HG03103 (cell line): ENCODE measurements around the gene ANKRD36C.
"Not testable (repeated sequence)": the region's sequence is repeated elsewhere in the genome, so short reads cannot be mapped to it uniquely, and the experiment has no call there.

Experiments
- ATAC-seq: cut with Tn5 transposase; IDR thresholded peaks from one replicate; pipeline ENCODE4 v1.9.1; 2021; ENCODE audit warnings: low read depth; ENCODE audit not compliant: unreplicated experiment

The ANKRD36C gene

DNA sequence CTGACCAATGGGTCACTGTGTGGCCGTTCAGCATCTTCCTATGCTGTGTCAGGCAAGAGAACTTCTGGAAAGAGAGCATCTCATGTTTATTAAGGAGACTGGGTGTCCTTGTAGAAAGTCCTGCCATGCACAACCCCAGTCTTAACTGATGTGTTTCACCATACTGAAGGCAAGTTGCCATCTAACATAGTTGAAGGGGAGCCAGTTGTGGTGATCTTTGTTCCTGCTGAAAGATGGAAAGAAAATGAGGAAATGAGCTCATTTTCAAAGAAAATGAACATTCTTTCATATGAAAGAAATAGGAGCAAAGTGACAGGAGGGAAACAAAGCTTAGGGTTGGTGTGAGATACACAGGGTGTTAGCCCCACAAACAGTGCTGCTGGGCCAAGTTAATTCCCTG lies 178.3 kb downstream of the ANKRD36C start:
- ATAC-seq, result not testable (repeated sequence)

DNA sequence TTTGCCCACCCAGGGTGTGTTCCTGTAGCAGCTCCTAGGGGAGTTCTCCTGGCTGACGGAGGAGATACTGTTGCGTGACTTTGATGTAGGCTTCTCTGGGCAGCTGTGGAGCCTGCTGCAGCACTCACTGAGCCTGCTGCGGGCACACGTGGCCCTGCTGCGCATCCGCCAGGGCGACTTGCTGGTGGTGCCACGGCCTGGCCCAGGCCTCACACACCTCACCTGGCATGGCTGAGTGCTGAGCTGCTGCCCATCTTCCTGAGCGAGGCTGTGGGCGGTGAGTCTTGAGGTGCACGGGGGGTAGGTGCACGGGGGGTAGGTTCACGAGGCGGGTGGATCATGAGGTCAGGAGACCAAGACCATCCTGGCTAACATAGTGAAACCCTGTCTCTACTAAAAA lies 191.7 kb downstream of the ANKRD36C start:
- no peak for ATAC-seq

DNA sequence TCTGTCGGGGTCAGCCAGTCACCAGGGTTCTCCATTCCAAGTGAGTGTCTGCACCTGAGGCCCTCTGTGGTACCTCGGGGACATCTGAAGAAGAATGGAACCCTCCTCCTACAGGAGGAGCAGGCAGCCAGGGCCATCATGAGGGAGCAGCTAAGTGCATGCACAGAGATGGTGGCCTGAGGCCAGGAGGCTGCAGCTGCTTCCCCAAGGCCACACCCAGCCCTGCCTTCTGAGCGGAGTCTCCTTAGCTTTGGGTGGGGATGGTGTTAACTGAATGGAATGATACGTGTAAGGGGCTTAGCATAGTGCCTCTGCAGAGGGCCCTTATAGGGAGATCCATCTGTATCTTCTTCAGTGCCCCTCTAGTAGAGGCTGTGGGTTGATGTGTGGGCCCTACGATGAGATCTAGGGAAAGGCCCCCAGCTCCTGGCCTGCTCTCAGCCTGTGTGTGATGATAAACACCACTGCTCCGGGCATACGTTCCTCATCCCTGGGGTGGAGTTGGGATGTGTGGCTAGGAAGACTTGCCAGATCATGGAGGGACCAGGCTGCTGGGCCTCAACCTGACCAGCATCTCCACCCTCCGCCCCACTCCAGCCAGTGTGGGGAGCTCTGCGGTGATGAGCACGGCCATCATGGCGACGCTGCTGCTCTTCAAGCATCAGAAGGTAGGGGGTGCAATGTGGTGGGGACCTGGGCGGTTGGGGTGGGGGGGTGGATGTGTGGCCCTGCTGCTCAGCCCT lies 192.3 kb downstream of the ANKRD36C start:
- not testable (repeated sequence) for ATAC-seq

DNA sequence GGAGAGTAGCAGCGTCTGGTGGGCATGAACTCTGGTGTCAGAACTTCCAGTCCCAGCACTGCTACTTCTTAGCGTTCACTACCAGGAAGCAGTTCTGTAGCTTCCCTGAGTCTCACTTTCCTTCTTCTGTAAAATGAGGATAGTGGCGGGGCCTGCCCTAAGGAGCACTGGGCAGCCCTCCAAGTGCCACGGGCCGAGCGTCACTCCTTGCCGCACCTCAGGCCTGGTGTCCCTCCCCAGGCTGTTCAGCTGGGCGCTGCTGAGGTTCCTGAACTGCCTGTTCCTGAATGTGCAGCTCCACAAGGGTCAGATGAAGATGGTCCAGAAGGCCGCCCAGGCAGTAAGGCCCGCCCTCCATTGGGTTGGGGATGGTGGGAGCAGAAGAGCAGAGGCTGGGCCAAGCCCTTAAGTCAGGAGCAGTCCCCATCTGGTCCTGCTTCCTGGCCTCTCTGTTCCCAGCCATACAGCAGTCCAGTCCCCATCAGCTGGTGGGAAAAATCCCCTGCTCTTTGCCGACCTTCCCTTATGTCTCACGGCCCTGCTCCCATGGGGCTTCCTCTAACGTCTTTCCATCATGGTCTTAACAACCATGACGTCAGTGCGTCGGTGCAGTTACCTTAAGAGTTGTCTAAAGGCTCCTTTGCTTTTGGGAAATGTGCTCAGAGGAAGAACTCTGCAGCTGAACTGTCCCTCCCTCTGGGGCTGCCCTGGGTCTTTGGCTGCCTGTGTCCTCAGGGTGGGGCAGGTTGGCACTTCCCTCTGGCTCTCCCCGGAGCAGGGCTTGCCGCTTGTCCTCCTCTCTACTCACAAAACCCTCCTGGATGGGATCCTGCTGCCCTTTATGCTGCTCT lies 195.2 kb downstream of the ANKRD36C start:
- not testable (repeated sequence) for ATAC-seq

DNA sequence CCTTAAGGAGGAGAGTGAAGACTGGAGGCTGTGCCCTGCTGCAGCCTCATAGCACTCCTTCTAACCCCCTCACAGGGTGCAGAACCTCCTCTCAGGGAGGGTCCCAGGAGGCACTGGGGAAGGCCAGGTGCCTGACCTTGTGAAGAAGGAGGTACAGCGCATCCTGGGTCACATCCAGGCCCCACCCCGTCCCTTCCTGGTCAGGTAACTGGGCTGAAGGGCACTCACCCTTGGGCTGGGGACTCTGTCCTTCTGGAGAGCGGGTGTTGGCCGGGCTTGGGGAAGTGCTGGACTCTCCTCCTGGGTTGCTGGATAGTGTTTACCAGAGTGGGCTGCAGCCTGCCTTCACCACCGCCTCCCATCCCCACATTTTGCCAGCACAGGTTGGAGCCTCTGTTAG lies 197.7 kb downstream of the ANKRD36C start:
- not testable (repeated sequence) for ATAC-seq

DNA sequence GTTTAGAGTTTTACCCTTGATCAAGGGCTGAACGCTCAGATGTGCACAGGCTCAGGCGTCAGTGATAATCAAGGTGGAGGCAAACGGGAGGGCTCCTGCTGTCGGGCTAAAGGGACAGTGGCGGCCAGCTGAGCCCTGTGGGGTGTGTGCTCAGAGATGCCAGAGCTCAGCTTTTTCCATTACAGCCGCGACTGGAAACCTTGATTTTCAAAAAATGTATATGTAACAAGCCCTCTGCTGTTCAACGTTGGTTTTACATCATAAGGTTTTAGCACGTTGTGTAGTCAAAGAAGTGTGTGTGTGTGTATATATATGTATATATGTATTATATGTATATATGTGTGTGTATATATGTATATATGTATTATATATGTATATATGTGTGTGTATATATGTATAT lies 201.4 kb downstream of the ANKRD36C start:
- ATAC-seq, result not testable (repeated sequence)

DNA sequence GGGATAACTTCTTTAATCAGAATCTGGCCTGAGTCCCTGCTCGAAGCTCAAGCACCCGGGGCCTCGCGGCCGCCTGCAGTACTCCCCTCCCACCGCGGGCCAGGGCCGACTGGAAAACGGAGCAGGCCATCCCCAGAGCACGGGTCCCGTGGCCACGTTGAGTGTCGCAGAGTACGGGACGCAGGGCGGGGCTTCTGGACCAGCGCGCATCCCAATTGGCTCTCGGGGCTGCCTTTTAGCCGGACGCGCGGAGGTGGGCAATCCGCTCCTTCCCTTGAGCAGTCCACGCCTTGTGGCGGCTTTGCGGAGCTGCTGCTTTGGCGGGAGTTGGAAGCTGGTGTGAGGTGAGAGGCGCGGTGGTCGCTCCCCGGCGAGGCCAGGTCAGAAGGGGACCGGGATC lies 202.2 kb downstream of the ANKRD36C start:
- not testable (repeated sequence) for ATAC-seq

DNA sequence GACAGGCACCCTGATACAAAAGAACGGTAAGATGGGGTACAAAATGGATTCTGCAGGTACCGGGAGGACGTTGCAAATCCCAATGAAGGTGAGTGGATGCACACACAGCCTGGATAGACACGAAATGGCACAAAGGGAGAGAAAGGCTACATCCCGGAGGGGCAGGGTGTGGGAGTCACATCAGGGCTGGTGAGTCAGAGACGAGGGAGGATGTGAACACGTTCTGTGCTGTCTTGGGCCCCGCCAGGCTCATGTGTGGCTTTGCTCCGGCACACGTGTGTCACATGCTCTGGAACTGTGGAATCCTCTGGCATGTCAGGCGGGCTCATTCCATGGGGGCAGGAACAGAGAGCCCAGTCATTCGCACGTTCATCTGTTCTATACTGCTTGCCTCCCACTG lies 203.0 kb downstream of the ANKRD36C start:
- not testable (repeated sequence) for ATAC-seq
